ENCODE data around the gene GFPT1.

The GFPT1 gene

GRCh38 chr2:69285379-69285894 is 101.6 kb downstream of the GFPT1 start:
- peak; percentile 39 for DNase-seq

DNA sequence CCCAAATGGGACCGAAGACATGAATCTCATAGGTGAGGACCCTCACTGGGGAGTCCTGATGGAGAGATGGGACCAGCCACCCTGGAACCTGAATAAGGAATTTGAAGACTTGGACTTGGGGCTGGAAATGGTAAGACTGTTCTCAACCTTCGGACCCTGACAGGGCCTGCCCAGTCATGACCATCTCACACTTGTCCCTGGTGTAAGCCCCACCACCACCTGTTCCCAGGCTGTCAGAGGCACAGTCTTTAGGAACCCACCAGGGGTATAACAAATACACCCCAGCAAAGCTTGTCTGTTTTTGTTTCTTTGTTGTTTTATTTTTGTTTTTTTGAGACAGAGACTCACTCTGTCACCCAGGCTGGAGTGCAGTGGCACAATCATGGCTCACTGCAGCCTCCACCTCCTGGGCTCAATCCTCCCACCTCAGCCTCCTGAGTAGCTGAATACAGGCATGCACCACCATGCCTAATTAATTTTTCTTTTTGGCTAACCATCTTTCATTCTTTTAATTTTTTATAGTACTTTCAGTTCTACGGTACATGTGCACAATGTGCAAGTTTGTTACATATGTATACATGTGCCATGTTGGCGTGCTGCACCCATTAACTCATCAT is 106.1 kb downstream of the GFPT1 start:
- no peak for DNase-seq

DNA sequence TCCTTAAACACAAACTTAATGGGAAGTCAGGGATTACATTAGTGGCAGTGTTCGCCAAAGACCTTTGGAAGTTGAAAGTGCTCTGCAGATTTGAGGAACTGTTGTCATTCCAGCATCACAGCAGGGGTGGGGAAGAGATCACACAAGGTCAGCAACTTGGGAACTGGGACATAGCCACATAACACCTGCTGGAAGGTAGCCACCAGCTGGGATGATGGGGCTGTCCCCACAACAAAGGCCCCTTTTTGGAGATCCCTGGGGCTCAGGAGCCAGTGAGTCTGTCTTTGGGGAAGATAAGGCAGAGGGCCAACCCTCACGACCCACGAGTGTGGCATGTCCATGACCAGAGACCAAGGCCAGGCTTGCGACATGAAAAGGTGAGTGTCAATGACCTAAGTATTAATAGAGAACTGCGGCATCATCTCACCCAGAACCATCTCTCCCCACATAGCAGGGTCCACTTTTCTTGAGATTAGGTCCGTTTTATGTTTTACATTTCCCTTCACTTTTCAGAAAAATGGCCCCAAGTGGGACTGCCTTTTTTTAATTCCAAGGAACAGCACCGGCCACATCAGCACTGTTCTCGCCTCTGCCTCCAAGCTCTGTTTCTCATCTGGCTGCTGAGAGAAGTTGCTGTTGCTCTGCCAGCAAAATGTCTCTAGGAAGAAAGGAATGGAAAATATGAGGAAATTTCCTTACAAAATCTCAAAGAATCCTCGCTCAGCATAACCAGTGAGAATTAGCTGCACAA is 106.9 kb downstream of the GFPT1 start:
- no peak for DNase-seq

- DNase-seq = no peak
Measured at GRCh38 chr2:69279211-69279610, 107.8 kb downstream of the GFPT1 start.

DNA sequence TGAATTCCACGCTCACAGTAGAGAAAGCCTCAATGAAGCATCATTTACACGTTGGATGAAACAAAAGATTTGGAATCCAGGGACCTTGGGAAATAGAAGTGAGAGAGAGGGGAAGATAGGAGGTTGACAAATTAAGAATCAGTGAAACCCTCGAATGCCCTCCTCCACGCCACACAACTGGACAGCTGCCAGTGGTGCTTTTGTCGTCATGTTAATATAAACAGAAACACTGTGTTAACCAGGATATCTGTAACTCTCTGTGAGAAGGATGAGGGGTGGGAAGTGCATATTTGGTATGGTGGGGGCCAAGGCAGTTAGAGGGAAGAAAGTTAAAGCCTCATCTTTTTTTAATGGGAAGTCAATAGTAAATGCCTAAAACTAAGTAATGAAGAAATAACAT is 108.7 kb downstream of the GFPT1 start:
- no peak for DNase-seq

GRCh38 chr2:69275490-69275889 is 111.5 kb downstream of the GFPT1 start:
- no peak for DNase-seq

DNA sequence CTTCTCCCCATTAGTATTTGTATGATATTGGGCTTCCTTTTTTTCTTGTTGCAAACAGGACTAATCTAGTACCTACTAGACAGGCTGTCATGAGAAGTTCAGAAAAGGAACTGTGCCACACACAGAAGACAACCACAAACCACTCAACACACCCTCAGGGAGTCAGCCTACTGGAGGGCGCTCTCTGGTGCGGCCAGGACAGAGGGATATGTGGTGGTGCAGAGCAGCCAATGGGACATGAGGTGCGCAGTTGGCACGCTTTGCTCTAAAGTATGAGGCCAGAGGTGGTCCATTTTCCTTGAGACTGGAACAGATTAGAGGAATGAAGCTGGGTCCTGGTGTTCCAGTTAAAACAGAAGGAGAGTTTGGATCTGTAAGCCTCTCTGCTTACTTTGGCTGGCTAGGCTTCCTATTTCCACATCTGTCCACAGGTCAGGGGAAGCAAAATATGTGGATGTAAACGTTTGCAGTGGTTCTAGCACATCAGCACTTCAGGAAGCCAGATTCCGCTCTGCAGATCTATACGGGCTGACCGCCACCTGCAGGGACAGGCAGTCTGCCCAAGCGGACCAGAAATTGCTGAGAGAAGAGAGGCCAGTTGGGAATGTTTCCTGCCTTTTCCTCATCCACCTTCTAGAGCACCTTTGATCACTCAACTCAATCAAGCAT is 114.1 kb downstream of the GFPT1 start:
- DNase-seq = no peak

GRCh38 chr2:69271831-69272257 is 115.2 kb downstream of the GFPT1 start:
- no peak for DNase-seq
